Ishikawa (cell line): Measurements from ENCODE around the gene LDLRAD2.

Source experiments
- CEBPB ChIP-seq: IDR thresholded peaks from 2 replicates; pipeline ENCODE4 v1.6.1; 2012
- CREB1 ChIP-seq: IDR thresholded peaks from 2 replicates; pipeline ENCODE4 v1.6.1; 2012; ENCODE audit warnings: low read depth
- EGR1 ChIP-seq: IDR thresholded peaks from 2 replicates; pipeline ENCODE4 v1.6.1; 2012
- EP300 ChIP-seq: IDR thresholded peaks from 2 replicates; pipeline ENCODE4 v1.6.1; 2012; ENCODE audit warnings: borderline replicate concordance
- FOXM1 ChIP-seq: IDR thresholded peaks from 2 replicates; pipeline ENCODE4 v1.6.1; 2012; ENCODE audit warnings: low read depth, borderline replicate concordance
- MAX ChIP-seq: IDR thresholded peaks from 2 replicates; pipeline ENCODE4 v1.6.1; 2012
- NFIC ChIP-seq: IDR thresholded peaks from 2 replicates; pipeline ENCODE4 v1.6.1; 2012
- RAD21 ChIP-seq: IDR thresholded peaks from 2 replicates; pipeline ENCODE4 v1.6.1; 2012; ENCODE audit warnings: low read depth
- REST ChIP-seq: IDR thresholded peaks from 2 replicates; pipeline ENCODE4 v1.6.1; 2012; ENCODE audit warnings: low read depth, mild to moderate bottlenecking
- TAF1 ChIP-seq: IDR thresholded peaks from 2 replicates; pipeline ENCODE4 v1.6.1; 2012; ENCODE audit warnings: low read depth, mild to moderate bottlenecking
- TCF12 ChIP-seq: IDR thresholded peaks from 2 replicates; pipeline ENCODE4 v1.6.1; 2012; ENCODE audit warnings: low read depth
- TEAD4 ChIP-seq: IDR thresholded peaks from 2 replicates; pipeline ENCODE4 v1.6.1; 2012
- USF1 ChIP-seq: IDR thresholded peaks from 2 replicates; pipeline ENCODE4 v1.6.1; 2012
- YY1 ChIP-seq: IDR thresholded peaks from 2 replicates; pipeline ENCODE4 v1.6.1; 2012; ENCODE audit warnings: low read depth
- ZBTB7A ChIP-seq: IDR thresholded peaks from 2 replicates; pipeline ENCODE4 v1.6.1; 2012; ENCODE audit warnings: low read depth

LDLRAD2 gene

GRCh38 chr1:21854751-21855131 is 42.7 kb downstream of the LDLRAD2 start:
- TF ChIP-seq TEAD4 (no peak), YY1 (no peak), CREB1 (no peak), EP300 (no peak), TCF12 (no peak), EGR1 (no peak), MAX (no peak), CEBPB (no peak), REST (no peak), NFIC (no peak), FOXM1 (no peak), RAD21 (no peak), USF1 (no peak)

- no peak for TF ChIP-seq USF1
Measured at GRCh38 chr1:21855257-21856096, 43.4 kb downstream of the LDLRAD2 start.

GRCh38 chr1:21857142-21857839 is 45.2 kb downstream of the LDLRAD2 start:
- TF ChIP-seq TCF12 (no peak), CEBPB (no peak), FOXM1 (no peak), EP300 (no peak), EGR1 (no peak), NFIC (no peak), YY1 (no peak), MAX (no peak), USF1 (no peak), CREB1 (no peak), REST (no peak), TEAD4 (no peak), TAF1 (no peak), RAD21 (no peak), ZBTB7A (no peak)

GRCh38 chr1:21857840-21858670 is 46.0 kb downstream of the LDLRAD2 start:
- no peak for TF ChIP-seq ZBTB7A

GRCh38 chr1:21859669-21860179 is 47.7 kb downstream of the LDLRAD2 start:
- TF ChIP-seq NFIC (no peak), EP300 (no peak), FOXM1 (no peak), TAF1 (no peak), MAX (no peak), CEBPB (no peak), CREB1 (no peak), TEAD4 (no peak), YY1 (no peak), EGR1 (no peak), REST (no peak), ZBTB7A (no peak), RAD21 (no peak), TCF12 (no peak)
